Cardiac muscle cell (in vitro differentiated cells and primary cell): ENCODE results near the gene N4BP3. TPM values are rescaled to one million over a fixed set of nuclear protein-coding genes. Genes with fewer than 3 reads are reported as not detected.
A peak's percentile ranks its signal among the peaks of the same experiment; 100 is the strongest.

ENCODE experiments used
- DNase-seq, 2 donors: peaks; one replicate each; pipeline versions ENCODE4 v3.0.0 to v3.0.0-alpha.2; 2010 to 2017; ENCODE audit warnings: low read depth in 1 of 2, low spot score in 1 of 2
- H3K27ac ChIP-seq: fragments of 200-600 bp; sonication (generic); 2 replicates; pipeline ENCODE4 v1.5.1; 2016
- H3K27me3 ChIP-seq: fragments of 200-600 bp; sonication (generic); 2 replicates; pipeline ENCODE4 v1.6.0; 2016; ENCODE audit warnings: control low read depth
- H3K36me3 ChIP-seq: fragments of 200-600 bp; sonication (generic); 2 replicates; pipeline ENCODE4 v1.5.1; 2016; ENCODE audit warnings: control low read depth
- H3K4me1 ChIP-seq: fragments of 200-600 bp; sonication (generic); 2 replicates; pipeline ENCODE4 v1.8.1; 2017; ENCODE audit warnings: low read depth, mild to moderate bottlenecking, mixed run types
- H3K4me3 ChIP-seq: fragments of 200-600 bp; sonication (generic); 2 replicates; pipeline ENCODE4 v1.5.1; 2016; ENCODE audit warnings: mild to moderate bottlenecking
- H3K9me3 ChIP-seq: fragments of 200-600 bp; sonication (generic); 2 replicates; pipeline ENCODE4 v1.5.1; 2017; ENCODE audit warnings: low read depth, mild to moderate bottlenecking, control low read depth
- polyA plus RNA-seq: library from polyadenylated mRNA; unstranded; fragments of >200 nt; fragmentation: Nextera tagmentation; extraction: Ambion mirVana; gene quantifications from 2 replicates; pipeline ENCODE4 v1.2.1, GENCODE V29; 2016
- total RNA-seq: library from RNA; depleted of rRNA; stranded (reverse); fragments of >200 nt; gene quantifications from 2 replicates; pipeline ENCODE4 v1.2.3, GENCODE V29; 2016
- TF ChIP-seq, protein P1 (sequence below): IDR thresholded peaks from 2 replicates; pipeline ENCODE4 v1.5.1; 2012; ENCODE audit warnings: low read depth, mild to moderate bottlenecking, low read length

Gene N4BP3, protein sequence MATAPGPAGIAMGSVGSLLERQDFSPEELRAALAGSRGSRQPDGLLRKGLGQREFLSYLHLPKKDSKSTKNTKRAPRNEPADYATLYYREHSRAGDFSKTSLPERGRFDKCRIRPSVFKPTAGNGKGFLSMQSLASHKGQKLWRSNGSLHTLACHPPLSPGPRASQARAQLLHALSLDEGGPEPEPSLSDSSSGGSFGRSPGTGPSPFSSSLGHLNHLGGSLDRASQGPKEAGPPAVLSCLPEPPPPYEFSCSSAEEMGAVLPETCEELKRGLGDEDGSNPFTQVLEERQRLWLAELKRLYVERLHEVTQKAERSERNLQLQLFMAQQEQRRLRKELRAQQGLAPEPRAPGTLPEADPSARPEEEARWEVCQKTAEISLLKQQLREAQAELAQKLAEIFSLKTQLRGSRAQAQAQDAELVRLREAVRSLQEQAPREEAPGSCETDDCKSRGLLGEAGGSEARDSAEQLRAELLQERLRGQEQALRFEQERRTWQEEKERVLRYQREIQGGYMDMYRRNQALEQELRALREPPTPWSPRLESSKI
- total RNA-seq (11.6 and 13.7 TPM in 2 replicates), polyA plus RNA-seq (5.7 and 6.1 TPM in 2 replicates)

DNA sequence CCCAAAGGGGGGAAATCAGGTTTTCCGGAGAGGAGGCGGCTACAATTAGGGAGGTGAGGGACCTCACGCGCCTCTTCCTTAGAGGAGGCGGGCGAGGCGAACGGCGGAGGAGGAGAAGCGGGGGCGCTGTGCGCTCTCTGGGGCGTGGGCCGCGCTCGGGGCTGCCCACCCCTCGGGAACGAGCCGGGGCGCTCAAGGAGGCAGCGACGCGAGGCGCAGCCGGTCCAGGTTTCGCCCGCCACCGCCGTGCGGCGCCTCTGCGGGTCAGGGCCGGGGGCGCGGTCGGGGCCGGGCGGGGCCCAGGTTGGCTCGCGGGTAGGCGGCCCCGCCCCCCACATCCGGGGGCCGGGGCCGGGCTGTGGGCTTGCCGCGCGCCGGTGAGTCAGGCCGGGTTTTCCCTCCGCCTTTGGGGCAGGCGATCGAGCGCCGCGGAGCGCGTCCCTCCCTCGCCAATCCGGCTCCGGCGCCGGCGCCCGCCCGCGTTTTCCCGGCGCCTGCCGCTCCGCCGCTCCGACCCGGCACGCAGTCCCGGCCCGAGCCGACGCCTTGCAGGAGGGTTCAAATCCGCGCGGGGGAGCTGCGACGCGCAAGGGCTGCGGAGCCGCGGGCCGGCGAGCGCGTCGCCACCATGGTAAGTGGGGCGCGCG is at the start of gene N4BP3:
N4BP3 (plus strand) TSS at position 392 of the 647 bp plus-strand sequence. CDS start 6,052 bp downstream, outside the sequence.
- Histone ChIP-seq H3K9me3 (no peaks in the 10 kb centered on the region), H3K36me3 (no peaks in the 10 kb centered on the region), H3K4me1 (peaks cover 15% of the 10 kb centered on the region), H3K27me3 (no peaks in the 10 kb centered on the region), H3K4me3 (peak within 1 kb of the TSS; percentile 57), H3K27ac (no peak within 1 kb of the TSS)
- TF ChIP-seq, protein P1, sequence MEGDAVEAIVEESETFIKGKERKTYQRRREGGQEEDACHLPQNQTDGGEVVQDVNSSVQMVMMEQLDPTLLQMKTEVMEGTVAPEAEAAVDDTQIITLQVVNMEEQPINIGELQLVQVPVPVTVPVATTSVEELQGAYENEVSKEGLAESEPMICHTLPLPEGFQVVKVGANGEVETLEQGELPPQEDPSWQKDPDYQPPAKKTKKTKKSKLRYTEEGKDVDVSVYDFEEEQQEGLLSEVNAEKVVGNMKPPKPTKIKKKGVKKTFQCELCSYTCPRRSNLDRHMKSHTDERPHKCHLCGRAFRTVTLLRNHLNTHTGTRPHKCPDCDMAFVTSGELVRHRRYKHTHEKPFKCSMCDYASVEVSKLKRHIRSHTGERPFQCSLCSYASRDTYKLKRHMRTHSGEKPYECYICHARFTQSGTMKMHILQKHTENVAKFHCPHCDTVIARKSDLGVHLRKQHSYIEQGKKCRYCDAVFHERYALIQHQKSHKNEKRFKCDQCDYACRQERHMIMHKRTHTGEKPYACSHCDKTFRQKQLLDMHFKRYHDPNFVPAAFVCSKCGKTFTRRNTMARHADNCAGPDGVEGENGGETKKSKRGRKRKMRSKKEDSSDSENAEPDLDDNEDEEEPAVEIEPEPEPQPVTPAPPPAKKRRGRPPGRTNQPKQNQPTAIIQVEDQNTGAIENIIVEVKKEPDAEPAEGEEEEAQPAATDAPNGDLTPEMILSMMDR = no peak
- DNase-seq = peak; percentile 63 to 93

DNA sequence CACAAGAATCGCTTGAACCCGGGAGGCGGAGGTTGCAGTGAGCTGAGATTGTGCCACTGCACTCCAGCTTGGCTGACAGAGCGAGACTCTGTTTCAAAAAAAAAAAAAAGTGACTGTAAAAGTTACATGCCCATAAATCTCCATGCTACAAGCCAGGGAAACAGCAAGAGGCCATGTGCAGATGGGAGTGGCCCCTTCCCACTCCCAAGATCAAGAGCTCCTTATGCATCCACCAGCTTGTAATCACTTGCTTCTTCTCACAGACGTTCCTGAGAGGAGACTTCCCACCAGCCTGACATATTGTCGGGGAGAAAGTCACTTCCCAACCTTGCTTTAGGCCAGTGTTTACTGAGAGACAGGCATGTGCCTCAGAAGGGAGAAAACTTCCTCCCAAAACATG is 45.6 kb upstream of the N4BP3 start:
- TF ChIP-seq, protein P1 = no peak

DNA sequence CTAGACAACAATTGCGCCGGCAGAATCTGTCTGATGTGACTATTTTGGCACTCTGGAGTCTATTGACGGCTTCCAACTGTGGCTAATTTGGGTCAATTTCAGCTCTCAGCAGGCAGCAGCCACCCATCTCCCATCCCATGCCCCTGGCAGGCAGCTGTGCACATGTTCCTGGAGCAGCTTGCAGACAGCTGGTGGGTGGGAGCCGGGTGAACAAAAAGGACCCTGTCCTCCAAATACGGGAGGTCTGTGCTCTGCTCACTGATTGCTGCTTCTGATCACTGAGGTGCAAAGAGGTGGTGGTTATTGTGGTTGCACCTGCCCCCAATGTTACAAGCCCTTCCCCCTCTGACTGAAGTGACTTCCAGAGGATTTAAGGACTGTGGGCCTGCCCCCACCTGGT is 45.0 kb upstream of the N4BP3 start:
- Histone ChIP-seq H3K4me3 (no peak overlapping the region), H3K9me3 (no peaks in the 10 kb centered on the region), H3K36me3 (no peaks in the 10 kb centered on the region), H3K27ac (no peak overlapping the region), H3K4me1 (no peaks in the 10 kb centered on the region), H3K27me3 (no peaks in the 10 kb centered on the region)
- no peak for DNase-seq
- TF ChIP-seq, protein P1 = no peak

More for the DNA sequence above, 45.6 kb upstream of the N4BP3 start:
- H3K4me3 ChIP-seq = no peak overlapping the region
- H3K9me3 ChIP-seq = no peaks in the 10 kb centered on the region
- DNase-seq = no peak
- no peaks in the 10 kb centered on the region for H3K36me3 ChIP-seq
- no peaks in the 10 kb centered on the region for H3K4me1 ChIP-seq
- H3K27me3 ChIP-seq = no peaks in the 10 kb centered on the region
- H3K27ac ChIP-seq = no peak overlapping the region

DNA sequence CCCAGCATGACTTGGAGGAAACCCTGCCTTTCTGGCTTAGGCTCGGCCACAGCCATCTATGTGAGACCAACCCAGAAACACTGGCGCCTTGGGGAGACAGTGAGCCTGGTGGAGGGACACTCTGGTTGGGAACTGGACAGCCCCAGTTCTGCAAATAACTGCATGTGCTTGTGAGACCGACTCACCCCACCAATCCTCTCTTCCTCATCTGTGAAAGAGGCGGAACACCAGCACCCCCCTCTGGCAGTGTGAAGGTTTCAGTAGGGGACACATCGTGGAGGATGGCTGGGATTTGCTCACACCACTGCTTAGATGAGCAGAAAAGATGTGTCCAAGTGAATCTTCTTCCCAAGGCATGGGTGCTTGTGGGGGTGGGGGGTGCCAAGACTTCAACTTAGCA is 43.4 kb upstream of the N4BP3 start:
- Histone ChIP-seq H3K27me3 (no peaks in the 10 kb centered on the region), H3K4me3 (no peak overlapping the region), H3K27ac (no peak overlapping the region), H3K36me3 (no peaks in the 10 kb centered on the region), H3K4me1 (no peaks in the 10 kb centered on the region), H3K9me3 (no peaks in the 10 kb centered on the region)
- TF ChIP-seq, protein P1 = peak; percentile 35
- peak; percentile 36 to 58 for DNase-seq

DNA sequence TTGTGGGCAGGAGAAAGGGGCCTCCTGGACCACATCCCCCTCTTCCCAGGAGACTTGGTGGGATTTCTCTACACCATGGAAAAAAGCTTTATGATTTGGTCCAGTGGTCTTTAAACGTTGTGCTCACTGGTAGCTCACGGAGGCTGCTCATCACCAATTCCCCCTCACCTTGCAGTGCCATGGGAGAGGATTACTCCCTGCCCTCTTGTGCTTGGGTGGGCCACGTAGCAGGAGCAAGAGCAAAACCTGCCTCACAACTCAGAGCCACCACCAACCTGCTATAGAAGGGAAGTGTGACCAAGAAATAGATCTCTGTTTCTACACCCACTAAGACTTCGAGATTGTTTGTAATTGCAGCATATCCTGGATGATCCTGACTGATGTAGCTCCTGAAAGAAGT is 42.2 kb upstream of the N4BP3 start:
- H3K27me3 ChIP-seq = no peaks in the 10 kb centered on the region
- H3K27ac ChIP-seq = no peak overlapping the region
- H3K36me3 ChIP-seq = no peaks in the 10 kb centered on the region
- no peak overlapping the region for H3K4me3 ChIP-seq
- no peaks in the 10 kb centered on the region for H3K9me3 ChIP-seq
- no peaks in the 10 kb centered on the region for H3K4me1 ChIP-seq
- no peak for DNase-seq
- TF ChIP-seq, protein P1 = no peak
